ENCODE measurements around the gene IL22. TPM values are rescaled to one million over a fixed set of nuclear protein-coding genes. Genes with fewer than 3 reads are reported as not detected.

The IL22 gene
- total and polyA plus RNA-seq, 4 donors: not detected

GRCh38 chr12:68285541-68285940 lies 32.1 kb upstream of the IL22 start:
- Histone ChIP-seq H3K36me3 (ENCODE audit: control insufficient read depth, insufficient read depth, low read length) (no peaks in the 10 kb centered on the region), H3K4me1 (ENCODE audit: control insufficient read depth, insufficient read depth, low read length) (no peaks in the 10 kb centered on the region), H3K27ac (ENCODE audit: low read depth, low read length) (no peak overlapping the region), H3K9me3 (ENCODE audit: control insufficient read depth, insufficient read depth, low read length) (no peaks in the 10 kb centered on the region), H3K4me3 (ENCODE audit: low read depth, low read length) (no peak overlapping the region), H3K27me3 (ENCODE audit: control insufficient read depth, insufficient read depth, low read length) (no peaks in the 10 kb centered on the region)
- DNase-seq (ENCODE audit: low read depth in 4 of 6, low spot score in 6 of 6): peak in 1 of 6 donors; percentile 7
- WGBS (ENCODE audit: insufficient coverage): 100% methylated on average over 2 of the region's 3 CpGs

- no CpG with 5 or more reads among the region's 4 CpGs for WGBS (ENCODE audit: insufficient coverage)
- DNase-seq (ENCODE audit: low read depth in 4 of 6, low spot score in 6 of 6): no peak
Measured at GRCh38 chr12:68281322-68282077, 28.1 kb upstream of the IL22 start.

GRCh38 chr12:68280240-68280639 lies 26.8 kb upstream of the IL22 start:
- H3K4me1 ChIP-seq (ENCODE audit: control insufficient read depth, insufficient read depth, low read length): no peaks in the 10 kb centered on the region
- peak in 1 of 6 donors; percentile 10 for DNase-seq (ENCODE audit: low read depth in 4 of 6, low spot score in 6 of 6)
- H3K9me3 ChIP-seq (ENCODE audit: control insufficient read depth, insufficient read depth, low read length): no peaks in the 10 kb centered on the region
- WGBS (ENCODE audit: insufficient coverage): 67% methylated on average over 1 of the region's 2 CpGs
- no peak overlapping the region for H3K27ac ChIP-seq (ENCODE audit: low read depth, low read length)
- no peak overlapping the region for H3K4me3 ChIP-seq (ENCODE audit: low read depth, low read length)
- H3K27me3 ChIP-seq (ENCODE audit: control insufficient read depth, insufficient read depth, low read length): no peaks in the 10 kb centered on the region
- no peaks in the 10 kb centered on the region for H3K36me3 ChIP-seq (ENCODE audit: control insufficient read depth, insufficient read depth, low read length)

More at GRCh38 chr12:68281322-68282077, 28.1 kb upstream of the IL22 start:
- Histone ChIP-seq H3K4me1 (ENCODE audit: control insufficient read depth, insufficient read depth, low read length) (no peaks in the 10 kb centered on the region), H3K36me3 (ENCODE audit: control insufficient read depth, insufficient read depth, low read length) (no peaks in the 10 kb centered on the region), H3K27me3 (ENCODE audit: control insufficient read depth, insufficient read depth, low read length) (no peaks in the 10 kb centered on the region), H3K9me3 (ENCODE audit: control insufficient read depth, insufficient read depth, low read length) (no peaks in the 10 kb centered on the region), H3K27ac (ENCODE audit: low read depth, low read length) (no peak overlapping the region), H3K4me3 (ENCODE audit: low read depth, low read length) (no peak overlapping the region)

DNA sequence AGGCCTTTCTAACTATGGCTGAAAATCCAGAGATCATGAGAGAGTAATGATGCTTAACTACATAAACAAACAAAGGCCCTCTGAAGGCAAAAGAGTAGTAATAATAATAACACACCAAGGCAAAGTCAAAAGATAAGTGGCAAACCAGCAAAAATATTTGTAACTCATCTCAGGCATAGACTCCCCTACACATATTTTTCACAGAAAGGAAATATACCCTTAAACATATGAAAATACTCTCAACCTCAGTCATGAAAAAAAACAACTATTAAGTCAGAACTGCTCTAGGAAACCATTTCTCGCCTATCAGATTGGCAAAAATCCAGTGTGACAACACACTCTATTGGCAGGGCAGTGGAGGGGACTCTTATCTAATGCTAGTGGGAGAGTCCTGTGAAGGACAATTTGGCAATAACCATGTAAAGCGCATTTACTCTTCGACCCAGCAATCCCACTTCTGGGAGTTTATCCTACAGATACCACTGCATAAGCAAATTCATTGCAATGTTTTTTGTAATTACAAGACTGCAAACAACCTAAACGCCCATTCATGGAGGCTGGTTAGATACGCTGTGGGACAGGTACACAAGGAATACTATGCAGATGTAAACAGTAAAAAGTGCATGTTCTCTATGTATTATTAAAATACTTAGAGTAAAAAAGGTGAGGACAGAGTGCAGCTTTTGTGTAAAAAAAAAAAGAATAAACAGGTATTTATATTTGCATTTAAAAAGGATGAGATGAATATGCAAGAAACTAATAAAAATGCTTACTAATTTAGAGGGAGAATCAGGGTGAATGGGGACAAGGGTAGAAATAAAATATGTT lies 26.0 kb upstream of the IL22 start:
- Histone ChIP-seq H3K4me3 (ENCODE audit: low read depth, low read length) (no peak overlapping the region), H3K4me1 (ENCODE audit: control insufficient read depth, insufficient read depth, low read length) (no peaks in the 10 kb centered on the region), H3K27ac (ENCODE audit: low read depth, low read length) (no peak overlapping the region), H3K36me3 (ENCODE audit: control insufficient read depth, insufficient read depth, low read length) (no peaks in the 10 kb centered on the region), H3K27me3 (ENCODE audit: control insufficient read depth, insufficient read depth, low read length) (no peaks in the 10 kb centered on the region), H3K9me3 (ENCODE audit: control insufficient read depth, insufficient read depth, low read length) (no peaks in the 10 kb centered on the region)
- no CpG with 5 or more reads among the region's 5 CpGs for WGBS (ENCODE audit: insufficient coverage)
- DNase-seq (ENCODE audit: low read depth in 4 of 6, low spot score in 6 of 6): no peak

DNA sequence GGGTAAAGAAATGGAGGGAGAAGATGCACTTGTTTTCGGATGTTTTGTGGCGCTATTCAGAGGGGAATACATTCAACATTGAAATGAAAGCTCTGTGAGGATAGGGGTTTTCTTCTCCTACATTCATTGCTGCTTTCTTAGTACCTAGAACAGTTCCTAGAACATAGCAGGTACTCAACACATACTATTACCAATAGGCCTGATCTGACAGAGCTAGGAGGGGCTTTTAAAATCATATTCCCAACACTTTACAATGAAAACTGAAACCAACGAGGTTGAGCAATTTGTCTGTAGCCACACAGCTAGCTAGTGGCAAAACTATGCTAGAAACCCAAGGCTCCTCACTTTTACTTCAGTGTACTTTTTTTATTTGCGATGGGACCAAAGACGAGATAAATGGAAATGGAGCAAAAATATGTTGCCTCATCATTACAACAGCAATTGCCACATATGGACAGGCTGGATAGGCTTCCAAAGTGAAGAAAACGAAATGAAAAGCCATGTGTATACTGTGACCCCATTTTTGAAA lies 23.1 kb upstream of the IL22 start:
- Histone ChIP-seq H3K27me3 (ENCODE audit: control insufficient read depth, insufficient read depth, low read length) (no peaks in the 10 kb centered on the region), H3K9me3 (ENCODE audit: control insufficient read depth, insufficient read depth, low read length) (no peaks in the 10 kb centered on the region)
- WGBS (ENCODE audit: insufficient coverage): 78% methylated on average over 1 of the region's 6 CpGs

DNA sequence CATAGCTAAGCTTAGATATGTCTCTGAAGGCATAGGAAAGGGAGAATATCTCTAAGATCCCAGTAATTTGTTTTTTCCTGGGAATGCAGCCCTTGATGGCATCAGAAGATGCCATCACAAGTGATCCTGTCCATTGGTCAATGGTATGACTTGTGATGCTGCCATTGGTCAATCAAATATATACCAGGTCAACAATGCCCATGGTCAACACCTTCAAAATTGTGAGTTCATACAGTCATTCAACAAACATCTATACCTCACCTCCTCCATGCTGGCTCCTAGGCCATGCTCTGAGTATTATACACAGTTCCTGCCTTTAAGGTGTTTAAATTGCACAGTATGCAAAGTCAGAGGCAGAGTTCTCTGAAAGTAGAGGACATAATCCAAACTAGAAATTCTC lies 19.3 kb upstream of the IL22 start:
- no peak for DNase-seq (ENCODE audit: low read depth in 4 of 6, low spot score in 6 of 6)
- H3K4me1 ChIP-seq (ENCODE audit: control insufficient read depth, insufficient read depth, low read length): no peaks in the 10 kb centered on the region
- no peak overlapping the region for H3K4me3 ChIP-seq (ENCODE audit: low read depth, low read length)
- H3K9me3 ChIP-seq (ENCODE audit: control insufficient read depth, insufficient read depth, low read length): no peaks in the 10 kb centered on the region
- no peaks in the 10 kb centered on the region for H3K27me3 ChIP-seq (ENCODE audit: control insufficient read depth, insufficient read depth, low read length)
- H3K27ac ChIP-seq (ENCODE audit: low read depth, low read length): no peak overlapping the region
- H3K36me3 ChIP-seq (ENCODE audit: control insufficient read depth, insufficient read depth, low read length): no peaks in the 10 kb centered on the region

More for the DNA sequence above, 23.1 kb upstream of the IL22 start:
- DNase-seq (ENCODE audit: low read depth in 4 of 6, low spot score in 6 of 6): no peak
- H3K4me3 ChIP-seq (ENCODE audit: low read depth, low read length): no peak overlapping the region
- no peak overlapping the region for H3K27ac ChIP-seq (ENCODE audit: low read depth, low read length)
- no peaks in the 10 kb centered on the region for H3K36me3 ChIP-seq (ENCODE audit: control insufficient read depth, insufficient read depth, low read length)
- no peaks in the 10 kb centered on the region for H3K4me1 ChIP-seq (ENCODE audit: control insufficient read depth, insufficient read depth, low read length)

DNA sequence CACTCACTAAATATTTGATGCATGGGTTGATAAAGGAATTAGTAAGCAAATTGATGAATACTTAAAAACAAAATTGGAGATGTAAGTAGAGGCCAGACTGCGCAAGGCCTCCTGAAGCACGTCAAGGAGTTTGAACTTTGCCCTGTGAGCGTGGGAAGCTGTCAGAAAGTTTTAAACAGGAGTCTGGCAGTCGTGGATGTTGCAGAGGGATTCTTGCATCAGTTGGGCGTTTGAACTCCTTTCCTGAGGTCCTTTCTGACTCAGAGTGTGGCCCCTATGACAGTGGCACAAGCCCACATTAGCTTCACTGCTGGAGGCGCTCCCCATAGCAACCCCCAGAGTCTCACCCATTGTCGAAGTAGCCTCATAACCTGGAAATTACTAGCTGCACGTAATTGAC lies 17.9 kb upstream of the IL22 start:
- H3K4me3 ChIP-seq (ENCODE audit: low read depth, low read length): no peak overlapping the region
- 56% methylated on average over 6 of the region's 8 CpGs for WGBS (ENCODE audit: insufficient coverage)
- no peak for DNase-seq (ENCODE audit: low read depth in 4 of 6, low spot score in 6 of 6)
- no peaks in the 10 kb centered on the region for H3K4me1 ChIP-seq (ENCODE audit: control insufficient read depth, insufficient read depth, low read length)
- no peaks in the 10 kb centered on the region for H3K27me3 ChIP-seq (ENCODE audit: control insufficient read depth, insufficient read depth, low read length)
- no peaks in the 10 kb centered on the region for H3K36me3 ChIP-seq (ENCODE audit: control insufficient read depth, insufficient read depth, low read length)
- no peaks in the 10 kb centered on the region for H3K9me3 ChIP-seq (ENCODE audit: control insufficient read depth, insufficient read depth, low read length)
- H3K27ac ChIP-seq (ENCODE audit: low read depth, low read length): no peak overlapping the region

- no peak for DNase-seq (ENCODE audit: low read depth in 4 of 6, low spot score in 6 of 6)
- no peak overlapping the region for H3K4me3 ChIP-seq (ENCODE audit: low read depth, low read length)
- 100% methylated on average over 1 of the region's 3 CpGs for WGBS (ENCODE audit: insufficient coverage)
- H3K27ac ChIP-seq (ENCODE audit: low read depth, low read length): no peak overlapping the region
- H3K9me3 ChIP-seq (ENCODE audit: control insufficient read depth, insufficient read depth, low read length): no peaks in the 10 kb centered on the region
- no peaks in the 10 kb centered on the region for H3K4me1 ChIP-seq (ENCODE audit: control insufficient read depth, insufficient read depth, low read length)
- no peaks in the 10 kb centered on the region for H3K36me3 ChIP-seq (ENCODE audit: control insufficient read depth, insufficient read depth, low read length)
- no peaks in the 10 kb centered on the region for H3K27me3 ChIP-seq (ENCODE audit: control insufficient read depth, insufficient read depth, low read length)
Measured at GRCh38 chr12:68270358-68270757, 17.0 kb upstream of the IL22 start.

DNA sequence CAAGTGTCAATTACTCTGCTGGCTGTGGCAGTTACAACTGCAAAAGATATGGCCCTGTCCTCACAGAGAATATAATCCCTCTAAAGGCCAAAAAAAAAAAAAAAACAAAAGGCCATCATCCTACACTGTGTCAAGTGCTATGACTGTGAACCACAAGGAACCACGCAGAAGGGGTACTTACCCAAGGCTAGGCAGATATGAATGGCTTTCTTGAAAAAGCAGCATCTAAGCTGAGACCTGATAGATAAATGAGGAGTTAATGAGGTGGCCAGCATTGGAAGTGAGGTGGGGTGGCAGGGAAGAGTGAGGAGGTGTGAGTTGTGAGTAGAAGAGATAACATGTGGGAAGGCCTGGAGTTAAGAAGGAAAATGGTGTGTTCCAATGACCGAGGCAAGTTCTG lies 16.4 kb upstream of the IL22 start:
- 89% methylated on average over 2 of the region's 2 CpGs for WGBS (ENCODE audit: insufficient coverage)
- Histone ChIP-seq H3K4me3 (ENCODE audit: low read depth, low read length) (no peak overlapping the region), H3K27me3 (ENCODE audit: control insufficient read depth, insufficient read depth, low read length) (no peaks in the 10 kb centered on the region)

More for the DNA sequence above, 16.4 kb upstream of the IL22 start:
- DNase-seq (ENCODE audit: low read depth in 4 of 6, low spot score in 6 of 6): no peak
- Histone ChIP-seq H3K9me3 (ENCODE audit: control insufficient read depth, insufficient read depth, low read length) (no peaks in the 10 kb centered on the region), H3K4me1 (ENCODE audit: control insufficient read depth, insufficient read depth, low read length) (no peaks in the 10 kb centered on the region), H3K27ac (ENCODE audit: low read depth, low read length) (no peak overlapping the region), H3K36me3 (ENCODE audit: control insufficient read depth, insufficient read depth, low read length) (no peaks in the 10 kb centered on the region)
